Peyer's patch (tissue), 4 donors: ENCODE data around the gene KIF26B.

Experiments used
- CTCF ChIP-seq, 6 experiments: fragments of 450-650 bp in 4 of 6; fragments of 200-600 bp in 2 of 6; sonication (generic) in 1 of 6; IDR thresholded peaks; one replicate each; pipeline ENCODE4 v1.5.1; 2017 to 2019; ENCODE audit warnings: antibody characterized with exemption in 6 of 6, mild to moderate bottlenecking in 3 of 6, moderate library complexity in 1 of 6
- POLR2A ChIP-seq, 2 donors: fragments of 450-650 bp; IDR thresholded peaks; one replicate each; pipeline ENCODE4 v1.5.1; 2017; ENCODE audit warnings: antibody characterized with exemption in 2 of 2, mild to moderate bottlenecking in 2 of 2, moderate library complexity in 2 of 2

GRCh38 chr1:245469734-245470133 is 314.9 kb downstream of the KIF26B start:
- no peak for TF ChIP-seq CTCF (IDR thresholded peaks at IDR 0.05)
- TF ChIP-seq POLR2A (IDR thresholded peaks at IDR 0.05) = no peak
